Calu3 (cell line): ENCODE data around the gene MED27. TPM values are rescaled to one million over a fixed set of nuclear protein-coding genes. Genes with fewer than 3 reads are reported as not detected.

Source experiments
- BruUV-seq: library from RNA; stranded (reverse); fragments of 400-500 nt; replicated peaks from 2 replicates; lab custom pipeline; 2021; lab: Mats Ljungman, UMichigan
- CTCF ChIA-PET: fragments of 300-600 bp; sonication (Branson Sonifier 250); formaldehyde crosslinking; loops from one replicate; lab custom pipeline; 2022; ENCODE audit warnings: antibody characterized with exemption; lab: Charles Lee
- DNase-seq: peaks from one replicate; pipeline ENCODE4 v3.0.0; 2022
- H3K27ac Mint-ChIP-seq: one replicate; pipeline ENCODE4 v1.8.0; 2022; ENCODE audit warnings: mixed read lengths; ENCODE audit not compliant: unreplicated experiment
- H3K27me3 Mint-ChIP-seq: one replicate; pipeline ENCODE4 v1.8.0; 2022; ENCODE audit warnings: mixed read lengths; ENCODE audit not compliant: unreplicated experiment
- H3K36me3 Mint-ChIP-seq: one replicate; pipeline ENCODE4 v1.8.0; 2022; ENCODE audit warnings: mild to moderate bottlenecking, moderate library complexity, mixed read lengths; ENCODE audit not compliant: insufficient read depth, unreplicated experiment
- H3K4me1 Mint-ChIP-seq: one replicate; pipeline ENCODE4 v1.8.0; 2022; ENCODE audit warnings: mild to moderate bottlenecking, low read depth, mixed read lengths; ENCODE audit not compliant: unreplicated experiment
- H3K4me3 Mint-ChIP-seq: one replicate; pipeline ENCODE4 v1.8.0; 2022; ENCODE audit warnings: mild to moderate bottlenecking, low read depth, moderate library complexity, mixed read lengths; ENCODE audit not compliant: unreplicated experiment
- H3K9me3 Mint-ChIP-seq: one replicate; pipeline ENCODE4 v1.8.0; 2022; ENCODE audit warnings: low read depth, mixed read lengths; ENCODE audit not compliant: unreplicated experiment
- CTCF ChIP-seq: fragments of 200-600 bp; IDR thresholded peaks from one replicate; pipeline ENCODE4 v1.8.0; 2022; ENCODE audit warnings: antibody characterized with exemption; ENCODE audit not compliant: unreplicated experiment
- intact Hi-C: fragments of 100-400 bp; cut with micrococcal nuclease; formaldehyde crosslinking; loops from one replicate; pipeline ENCODE4 v1.10.0; 2022; ENCODE audit not compliant: unreplicated experiment
- total RNA-seq: library from RNA; stranded (reverse); gene quantifications from 2 replicates; pipeline ENCODE4 v1.2.3, GENCODE V29; 2022

MED27 gene
- total RNA-seq, 1 experiment from 2014 or later = 19.3 TPM

DNA sequence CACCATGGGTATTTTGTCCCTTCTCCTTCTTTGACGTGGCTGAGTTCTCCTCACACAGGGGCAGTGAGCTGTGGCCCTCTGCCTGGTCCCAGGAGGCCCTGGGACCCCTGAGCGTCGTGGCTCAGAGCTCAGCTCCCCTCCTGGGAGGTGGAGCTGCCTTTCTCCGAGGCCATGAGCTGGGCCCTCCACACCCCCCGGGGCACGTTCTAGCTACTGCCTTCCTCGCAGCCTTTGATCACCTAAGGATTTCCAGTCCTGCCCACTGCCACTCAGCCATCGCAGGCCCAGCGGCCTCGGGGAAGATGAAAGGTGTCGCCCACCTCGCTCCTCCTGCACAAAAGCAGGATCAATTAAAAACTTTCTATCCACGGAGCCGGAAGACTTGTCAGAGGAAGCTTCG lies 244.9 kb downstream of the MED27 start:
- Mint-ChIP-seq H3K27me3 (peaks cover 41% of the 10 kb centered on the region), H3K4me3 (no peak overlapping the region), H3K36me3 (no peaks in the 10 kb centered on the region), H3K27ac (no peak overlapping the region), H3K4me1 (no peaks in the 10 kb centered on the region), H3K9me3 (no peaks in the 10 kb centered on the region)
- TF ChIP-seq CTCF = no peak
- intact Hi-C loops = no loop called here
- no TSS peak for BruUV-seq
- DNase-seq = no peak
- CTCF ChIA-PET = no interaction called here

DNA sequence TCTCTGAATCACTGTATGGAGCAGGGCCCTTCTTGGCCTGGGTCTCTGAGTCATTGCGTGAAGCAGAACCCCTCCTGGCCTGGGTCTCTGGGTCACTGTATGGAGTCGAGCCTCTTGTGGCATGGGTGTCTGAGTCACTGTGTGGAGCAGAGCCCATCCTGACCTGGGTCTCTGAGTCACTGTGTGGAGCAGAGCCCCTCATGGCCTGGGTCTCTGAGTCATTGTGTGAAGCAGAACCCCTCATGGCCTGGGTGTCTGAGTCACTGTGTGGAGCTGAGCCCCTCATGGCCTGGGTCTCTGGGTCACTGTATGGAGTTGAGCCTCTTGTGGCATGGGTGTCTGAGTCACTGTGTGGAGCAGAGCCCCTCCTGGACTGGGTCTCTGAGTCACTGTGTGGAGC lies 245.8 kb downstream of the MED27 start:
- intact Hi-C loops = no loop called here
- Mint-ChIP-seq H3K27me3 (peaks cover 41% of the 10 kb centered on the region), H3K9me3 (no peaks in the 10 kb centered on the region), H3K27ac (no peak overlapping the region), H3K36me3 (no peaks in the 10 kb centered on the region), H3K4me3 (no peak overlapping the region), H3K4me1 (no peaks in the 10 kb centered on the region)
- CTCF ChIA-PET = no interaction called here
- no peak for DNase-seq
- no TSS peak for BruUV-seq
- no peak for TF ChIP-seq CTCF

GRCh38 chr9:131833083-131833482 lies 246.6 kb downstream of the MED27 start:
- intact Hi-C loops = no loop called here
- Mint-ChIP-seq H3K36me3 (no peaks in the 10 kb centered on the region), H3K27me3 (peaks cover 41% of the 10 kb centered on the region), H3K27ac (no peak overlapping the region), H3K9me3 (no peaks in the 10 kb centered on the region), H3K4me3 (no peak overlapping the region), H3K4me1 (no peaks in the 10 kb centered on the region)
- TF ChIP-seq CTCF = no peak
- CTCF ChIA-PET = no interaction called here
- DNase-seq = no peak
- no TSS peak for BruUV-seq

DNA sequence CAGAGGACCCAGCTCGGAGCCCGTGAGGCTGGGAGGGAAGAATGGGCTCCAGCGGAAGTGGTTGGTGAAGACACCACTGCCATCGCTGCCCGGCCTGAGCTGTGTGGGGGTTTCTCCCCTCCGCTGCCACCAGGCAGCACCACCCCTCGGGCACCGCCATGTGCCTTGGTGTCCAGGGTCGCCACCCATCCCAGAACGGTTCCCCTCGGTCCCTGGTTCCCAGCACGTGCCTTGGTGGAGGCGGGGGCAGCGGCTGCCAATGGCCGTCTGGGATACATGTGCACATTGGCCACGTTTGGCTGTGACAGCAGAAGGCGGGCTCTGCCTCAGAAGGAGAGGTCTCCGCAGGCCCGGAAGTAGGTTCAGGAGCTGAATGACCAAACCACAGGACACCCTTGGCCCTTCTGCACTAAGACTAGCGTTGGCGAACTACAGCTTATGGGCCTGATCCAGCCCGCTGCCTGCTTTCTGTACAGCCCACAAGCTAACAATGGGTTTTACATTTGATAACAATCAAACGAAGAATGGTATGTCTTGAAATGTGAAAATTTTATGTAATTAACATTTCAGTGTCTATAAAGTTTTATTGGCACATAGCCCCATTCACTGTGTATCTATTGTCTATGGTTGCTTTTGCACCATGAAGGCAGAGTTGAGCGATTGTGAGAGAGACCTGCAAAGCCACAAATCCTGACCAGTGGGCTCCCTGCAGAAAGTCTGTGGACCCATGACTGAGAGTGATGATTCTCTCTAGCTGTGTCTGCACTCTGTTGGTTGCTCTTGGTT lies 248.1 kb downstream of the MED27 start:
- TF ChIP-seq CTCF = no peak
- intact Hi-C loops = no loop called here
- Mint-ChIP-seq H3K27me3 (peaks cover 41% of the 10 kb centered on the region), H3K4me3 (no peak overlapping the region), H3K4me1 (no peaks in the 10 kb centered on the region), H3K27ac (no peak overlapping the region), H3K9me3 (no peaks in the 10 kb centered on the region), H3K36me3 (no peaks in the 10 kb centered on the region)
- no peak for DNase-seq
- no TSS peak for BruUV-seq
- CTCF ChIA-PET = no interaction called here
